Astrocyte (in vitro differentiated cells and primary cell): ENCODE data around the gene HECA.

Source experiments
- CTCF ChIP-seq: IDR thresholded peaks from 2 replicates; pipeline ENCODE4 v1.5.1; 2011; ENCODE audit warnings: low read depth, mild to moderate bottlenecking, inconsistent platforms, low read length, moderate library complexity; ENCODE audit not compliant: insufficient read depth
- EZH2 ChIP-seq: IDR thresholded peaks from 2 replicates; pipeline ENCODE4 v1.6.1; 2012; ENCODE audit warnings: mild to moderate bottlenecking, low read length, inconsistent platforms; ENCODE audit not compliant: insufficient read depth

DNA sequence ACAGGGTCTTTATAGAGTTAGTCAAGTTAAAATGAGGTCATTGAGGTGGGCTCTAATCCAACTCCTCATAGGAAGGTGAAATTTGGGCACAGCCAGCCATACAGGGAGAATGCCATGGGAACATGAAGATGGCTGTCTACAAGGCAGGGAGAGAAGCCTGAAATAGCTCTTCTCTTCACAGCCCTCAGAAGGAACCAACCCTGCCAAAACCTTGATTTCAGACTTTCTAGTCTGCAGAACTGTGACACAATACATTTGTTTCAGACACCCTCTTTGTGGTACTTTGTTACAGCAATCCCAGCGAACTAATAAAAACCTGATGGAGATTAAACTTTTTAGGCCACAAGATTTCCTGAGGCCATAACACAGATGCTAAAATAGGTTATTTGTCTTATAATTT, 43.1 kb upstream of the HECA start:
- TF ChIP-seq CTCF, result no peak
- TF ChIP-seq EZH2, result no peak
